Measurements from ENCODE around the gene MUC13.

Gene MUC13

DNA sequence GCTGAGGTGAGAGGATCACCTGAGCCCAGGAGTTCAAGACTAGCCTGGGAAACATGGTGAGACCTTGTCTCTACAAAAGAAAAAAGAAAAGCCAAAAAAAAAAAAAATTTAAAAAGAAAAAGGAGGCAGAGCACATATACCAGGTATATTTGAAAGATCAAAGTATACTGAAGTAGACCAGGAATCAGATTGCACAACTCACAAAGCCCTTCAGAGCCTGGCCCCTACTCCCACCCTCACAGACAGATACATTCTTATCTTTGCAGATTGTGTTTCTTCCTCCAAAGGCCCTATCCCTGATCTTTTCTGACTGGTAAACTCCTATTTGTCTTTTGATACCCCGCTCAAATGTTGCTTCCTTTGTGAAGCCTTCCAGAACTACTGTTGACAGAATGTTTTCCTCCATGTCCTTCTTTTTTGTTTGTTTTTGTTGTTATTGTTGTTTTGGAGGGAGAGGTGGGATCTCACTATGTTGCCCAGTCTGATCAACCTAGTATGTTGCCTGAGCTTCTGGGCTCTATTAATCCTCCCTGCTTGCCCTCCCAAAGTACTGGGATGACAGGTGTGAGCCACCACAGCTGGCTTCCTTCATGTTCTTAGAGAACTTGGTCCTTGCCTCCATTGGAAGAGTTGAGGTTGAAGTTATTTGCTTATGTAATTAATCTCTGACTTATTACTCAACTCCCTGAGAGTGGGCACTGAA, 37.6 kb downstream of the MUC13 start:
- TF ChIP-seq GATA2 (IDR thresholded peaks at IDR 0.05; ENCODE audit: low read depth, low read length) (no peak), GATA3 (IDR thresholded peaks at IDR 0.05; ENCODE audit: low read depth, low read length) (no peak)

DNA sequence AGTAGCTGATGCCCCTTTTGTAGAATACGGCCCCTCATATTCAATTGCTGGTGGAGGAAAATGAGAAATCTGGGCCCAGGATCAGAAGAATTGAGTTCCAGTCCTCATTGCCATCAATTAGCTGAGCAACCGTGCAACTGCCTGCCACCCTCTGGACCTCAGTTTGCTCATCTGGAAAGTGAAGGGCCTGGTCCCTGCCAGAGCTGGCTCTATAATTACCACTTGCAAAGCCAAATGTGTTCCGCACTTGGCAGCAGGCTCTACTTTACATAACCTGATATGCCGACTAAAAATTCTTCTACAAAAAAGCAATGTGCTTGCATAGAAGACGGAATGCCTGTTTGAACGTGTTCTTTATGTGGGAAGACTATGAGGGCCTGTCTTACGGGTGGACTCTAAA, 38.8 kb downstream of the MUC13 start:
- TF ChIP-seq GATA2 (IDR thresholded peaks at IDR 0.05; ENCODE audit: low read depth, low read length) (no peak), GATA3 (IDR thresholded peaks at IDR 0.05; ENCODE audit: low read depth, low read length) (no peak)

DNA sequence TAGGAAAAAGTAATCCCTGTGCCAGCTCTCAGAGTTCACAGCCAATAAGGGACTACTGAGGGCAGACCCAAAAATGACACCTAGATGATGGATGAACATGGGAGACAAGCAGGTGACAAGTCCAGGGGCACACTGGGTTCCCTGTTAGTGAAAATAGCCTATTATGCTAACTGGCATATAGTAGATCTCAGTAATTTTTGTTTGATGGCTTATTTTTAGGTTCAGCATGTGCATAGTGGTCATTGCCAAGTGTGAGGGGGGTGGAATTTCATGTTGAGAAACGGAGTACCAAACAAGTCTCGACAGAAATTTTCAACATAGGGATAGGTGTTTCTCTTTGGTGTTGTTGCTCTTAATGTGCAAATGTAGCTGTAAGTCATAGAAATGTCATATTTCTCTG, 41.0 kb downstream of the MUC13 start:
- TF ChIP-seq GATA3 (IDR thresholded peaks at IDR 0.05; ENCODE audit: low read depth, low read length) = no peak
- no peak for TF ChIP-seq GATA2 (IDR thresholded peaks at IDR 0.05; ENCODE audit: low read depth, low read length)

DNA sequence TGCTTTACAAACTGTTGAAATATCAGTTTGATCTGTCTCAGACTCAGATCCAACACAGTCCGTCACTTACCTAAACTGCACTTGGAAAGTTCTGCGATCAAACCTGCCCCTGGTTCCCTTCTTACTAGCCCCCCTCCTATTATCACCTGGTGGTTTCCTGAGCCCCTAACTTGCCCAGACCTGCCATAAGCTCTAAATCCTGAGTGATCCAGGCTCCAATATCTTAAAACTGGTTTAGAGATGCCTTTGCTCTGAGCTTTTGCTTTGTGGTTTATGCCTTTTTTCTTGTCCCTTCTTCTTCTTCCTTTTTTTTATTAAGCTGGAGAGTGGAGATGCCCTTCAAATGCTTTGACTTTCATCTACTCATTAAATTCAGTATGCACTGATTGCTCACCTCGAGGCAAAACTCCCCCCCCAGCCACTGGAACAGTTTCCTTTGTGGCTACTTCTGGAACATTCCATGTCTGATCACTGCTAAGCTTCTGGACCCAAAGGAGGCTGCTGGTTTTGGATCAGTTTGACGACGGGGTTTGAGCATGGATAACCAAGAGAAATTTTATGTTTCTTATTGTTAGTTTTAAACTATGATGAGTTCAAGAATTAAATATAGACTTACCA, 43.9 kb downstream of the MUC13 start:
- no peak for TF ChIP-seq GATA2 (IDR thresholded peaks at IDR 0.05; ENCODE audit: low read depth, low read length)
- TF ChIP-seq GATA3 (IDR thresholded peaks at IDR 0.05; ENCODE audit: low read depth, low read length) = no peak

DNA sequence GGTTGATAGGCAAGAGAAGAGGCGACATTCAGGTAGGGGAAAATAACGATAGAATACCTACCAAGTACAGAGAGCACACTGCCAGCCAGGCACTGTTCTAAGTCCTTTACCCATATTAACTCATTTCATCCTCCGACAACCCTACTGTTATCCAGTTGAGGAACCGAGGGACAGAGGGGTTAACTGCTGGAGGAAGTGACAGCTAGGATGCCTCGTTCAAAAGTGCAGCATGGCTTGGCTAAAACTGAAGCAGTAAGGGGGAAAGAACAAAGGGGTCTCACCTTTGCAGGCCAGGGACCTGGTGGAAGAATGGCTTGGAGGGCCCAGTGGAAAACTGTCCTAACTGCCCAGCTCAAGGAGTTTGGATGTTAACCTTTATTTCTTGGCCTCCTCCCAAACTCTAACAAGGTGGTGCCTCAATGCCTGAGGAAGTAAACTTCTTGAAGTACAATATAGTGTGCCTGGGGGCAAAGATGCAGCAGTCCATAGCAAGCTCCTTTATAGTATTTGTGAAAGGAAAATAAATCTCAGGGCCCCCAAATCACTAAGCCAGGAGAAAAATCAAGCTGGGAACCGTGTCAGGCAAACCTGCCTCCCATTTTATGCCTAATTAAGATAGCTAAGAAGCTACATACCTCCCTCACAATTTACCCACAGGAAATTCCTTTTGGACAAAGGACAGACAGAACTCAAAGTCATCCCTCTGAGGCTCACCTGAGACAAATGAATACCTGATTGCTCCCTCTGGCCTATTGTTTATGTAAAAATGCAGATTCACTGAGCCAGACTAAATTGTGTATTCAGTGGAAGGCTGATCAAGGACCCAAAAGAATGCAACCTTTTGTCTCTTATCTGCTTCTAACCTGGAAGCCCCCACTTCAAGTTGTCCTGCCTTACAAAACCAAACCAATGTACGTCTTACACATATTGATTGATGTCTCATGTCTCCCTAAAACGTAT, 45.8 kb downstream of the MUC13 start:
- TF ChIP-seq GATA2 (IDR thresholded peaks at IDR 0.05; ENCODE audit: low read depth, low read length) (no peak), GATA3 (IDR thresholded peaks at IDR 0.05; ENCODE audit: low read depth, low read length) (no peak)

DNA sequence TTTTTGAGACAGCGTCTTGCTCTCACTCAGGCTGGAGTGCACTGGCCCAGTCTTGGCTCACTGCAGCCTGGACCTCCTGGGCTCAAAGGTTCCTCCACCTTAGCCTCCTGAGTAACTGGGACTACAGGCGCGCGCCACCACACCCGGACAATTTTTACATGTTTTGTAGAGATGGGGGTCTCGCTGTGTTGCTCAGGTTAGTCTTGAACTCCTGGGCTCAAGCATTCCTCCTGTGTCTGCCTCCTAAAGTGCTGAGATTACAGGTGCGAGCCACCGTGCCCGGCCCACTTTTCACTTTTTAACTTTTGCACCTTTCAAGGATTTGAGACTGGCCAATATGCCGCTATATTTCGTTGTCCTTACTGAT, 46.6 kb downstream of the MUC13 start:
- TF ChIP-seq GATA3 (IDR thresholded peaks at IDR 0.05; ENCODE audit: low read depth, low read length) (no peak), GATA2 (IDR thresholded peaks at IDR 0.05; ENCODE audit: low read depth, low read length) (no peak)

DNA sequence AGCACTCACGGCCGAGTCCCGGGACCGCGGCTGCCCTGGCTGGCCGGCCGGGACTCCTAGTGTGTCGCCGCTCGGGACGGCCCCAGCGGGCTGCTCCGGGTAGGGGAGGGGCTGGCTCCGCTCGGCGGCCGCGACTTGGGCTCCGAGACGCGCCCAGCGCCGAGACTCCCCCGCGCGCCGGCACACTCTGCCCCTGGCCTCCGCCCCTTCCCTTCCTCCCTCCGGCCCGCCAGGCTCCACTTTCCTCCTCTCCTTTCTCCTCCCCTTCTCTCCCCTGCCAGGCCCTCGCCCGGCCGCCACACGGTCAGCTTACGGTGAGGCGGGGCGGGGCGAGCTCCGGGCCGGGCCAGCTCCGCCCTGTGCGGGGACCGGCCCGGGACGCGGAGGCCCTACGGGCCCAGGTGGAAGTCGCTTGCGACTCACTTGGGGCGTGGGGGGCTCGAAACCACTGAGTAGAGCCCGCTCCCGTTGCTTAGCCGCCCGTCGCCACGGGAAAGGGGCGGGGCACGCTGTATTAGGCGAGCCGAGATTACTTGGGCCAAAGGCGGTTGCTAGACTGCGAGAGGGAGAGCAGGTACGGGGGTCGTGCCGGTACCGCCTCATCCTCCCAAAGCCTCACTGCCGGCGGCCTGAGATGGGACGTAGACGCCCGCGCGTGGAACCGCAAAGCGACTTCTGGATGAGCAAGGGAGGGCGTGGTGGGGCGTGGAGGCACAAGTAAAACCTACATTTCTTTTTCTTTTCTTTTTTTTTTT, 47.2 kb downstream of the MUC13 start, which contains the start of gene ITGB5:
TSS of gene ITGB5 (minus strand) at position 189 of the 755 bp plus-strand sequence. CDS start 365 bp downstream, outside the sequence.
- TF ChIP-seq GATA3 (IDR thresholded peaks at IDR 0.05; ENCODE audit: low read depth, low read length) (no peak), GATA2 (IDR thresholded peaks at IDR 0.05; ENCODE audit: low read depth, low read length) (no peak)

DNA sequence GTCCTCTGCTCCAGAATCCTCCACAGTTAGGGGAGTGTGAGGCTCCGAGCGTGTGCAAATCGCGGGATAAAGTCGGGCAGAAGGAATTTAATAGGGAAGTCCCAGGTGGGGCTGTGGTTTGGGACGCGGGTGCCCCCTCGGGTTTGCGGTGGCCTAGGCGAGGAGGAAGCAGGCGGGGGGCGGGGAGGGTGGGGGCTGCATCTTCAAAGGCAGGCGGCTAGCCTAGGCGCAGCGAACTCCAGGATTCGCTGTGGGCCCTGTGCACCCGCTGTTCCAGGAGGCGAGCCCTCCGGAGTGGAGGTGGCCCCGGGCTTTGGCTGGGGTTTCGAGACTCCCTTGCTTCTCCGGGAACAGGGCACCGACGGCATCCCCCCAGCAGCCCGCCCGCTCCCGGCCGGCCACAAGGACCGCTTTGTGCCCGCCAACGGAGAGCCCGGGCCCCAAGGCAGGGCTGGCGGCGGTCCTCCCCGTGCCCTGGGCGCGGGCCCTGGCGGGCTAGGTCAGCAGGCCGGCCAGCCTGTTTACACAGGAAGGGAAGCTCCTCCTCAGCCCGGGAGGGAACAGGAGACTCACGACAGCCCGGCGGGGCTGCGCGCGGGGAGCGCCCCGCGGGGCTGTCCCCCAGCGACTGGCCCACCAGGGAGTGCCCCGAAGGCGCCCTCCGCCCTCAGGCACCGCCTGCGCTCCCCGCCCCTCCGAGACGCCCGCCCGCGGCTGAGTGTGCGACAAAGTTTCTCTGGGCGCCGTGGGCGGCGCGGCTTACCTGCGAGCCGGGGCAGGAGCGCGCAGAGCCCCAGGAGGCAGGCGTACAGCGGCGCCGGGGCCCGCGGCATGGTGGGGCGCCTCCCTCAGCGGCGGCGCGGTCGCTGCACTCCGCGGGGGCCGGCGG, 48.1 kb downstream of the MUC13 start:
- TF ChIP-seq GATA2 (IDR thresholded peaks at IDR 0.05; ENCODE audit: low read depth, low read length) (no peak), GATA3 (IDR thresholded peaks at IDR 0.05; ENCODE audit: low read depth, low read length) (no peak)

DNA sequence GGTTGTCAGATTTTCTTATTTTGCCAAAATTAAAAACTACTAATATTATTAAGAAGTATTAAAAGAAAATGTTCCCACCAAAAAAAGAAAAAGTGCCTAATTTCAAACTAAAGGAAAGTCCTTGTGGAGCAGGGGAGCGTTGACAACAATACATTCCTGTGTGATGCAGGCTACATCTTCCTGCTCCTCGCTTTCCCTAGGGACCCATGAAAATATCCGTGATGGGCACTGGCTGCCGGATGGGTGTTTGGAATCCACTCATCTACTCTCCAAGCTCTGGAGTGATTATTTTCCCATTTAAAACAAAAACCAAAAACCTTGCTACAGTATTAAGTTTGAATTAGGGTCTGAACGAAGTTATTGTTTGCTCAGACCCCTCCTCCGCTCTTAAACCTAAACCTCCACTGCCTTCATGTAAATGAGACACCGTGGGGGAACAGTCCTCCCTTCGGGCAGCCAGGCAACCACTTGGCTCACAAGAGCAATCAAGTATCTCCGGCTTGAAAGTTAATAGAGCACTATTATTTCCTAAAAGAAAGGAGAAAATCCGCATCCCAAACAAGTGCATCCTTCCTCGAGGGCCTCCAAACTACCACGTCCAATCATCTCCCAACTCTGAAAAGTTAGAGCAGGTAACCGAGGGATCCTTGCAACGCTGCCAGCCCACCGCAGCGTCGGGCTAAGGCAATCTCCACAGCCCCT, 48.9 kb downstream of the MUC13 start:
- no peak for TF ChIP-seq GATA3 (IDR thresholded peaks at IDR 0.05; ENCODE audit: low read depth, low read length)
- no peak for TF ChIP-seq GATA2 (IDR thresholded peaks at IDR 0.05; ENCODE audit: low read depth, low read length)

DNA sequence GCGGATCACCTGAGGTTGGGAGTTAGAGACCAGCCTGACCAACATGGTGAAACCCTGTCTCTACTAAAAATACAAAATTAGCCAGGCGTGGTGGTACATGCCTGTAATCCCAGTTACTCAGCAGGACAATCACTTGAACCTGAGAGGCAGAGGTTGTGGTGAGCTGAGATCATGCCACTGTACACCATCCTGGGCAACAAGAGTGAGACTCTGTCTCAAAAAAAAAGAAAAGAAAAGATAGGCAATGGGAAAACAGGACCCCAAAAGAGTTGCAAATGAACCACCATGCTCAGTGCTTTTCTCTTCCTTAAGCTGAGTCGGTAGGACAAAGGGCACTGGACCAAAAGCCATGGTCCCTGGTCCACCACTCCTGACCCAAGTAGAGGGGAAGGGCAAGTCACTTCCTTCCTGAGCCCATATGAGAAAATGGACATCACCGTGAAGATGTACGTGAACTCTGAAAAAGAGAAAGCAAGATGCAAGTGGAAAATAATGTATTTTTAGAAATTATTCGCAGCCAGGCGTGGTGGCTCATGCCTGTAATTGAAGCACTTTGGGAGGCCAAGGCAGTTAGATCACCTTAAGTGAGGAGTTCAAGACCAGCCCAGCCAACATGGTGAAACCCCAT, 50.0 kb downstream of the MUC13 start:
- TF ChIP-seq GATA2 (IDR thresholded peaks at IDR 0.05; ENCODE audit: low read depth, low read length) = no peak
- no peak for TF ChIP-seq GATA3 (IDR thresholded peaks at IDR 0.05; ENCODE audit: low read depth, low read length)

DNA sequence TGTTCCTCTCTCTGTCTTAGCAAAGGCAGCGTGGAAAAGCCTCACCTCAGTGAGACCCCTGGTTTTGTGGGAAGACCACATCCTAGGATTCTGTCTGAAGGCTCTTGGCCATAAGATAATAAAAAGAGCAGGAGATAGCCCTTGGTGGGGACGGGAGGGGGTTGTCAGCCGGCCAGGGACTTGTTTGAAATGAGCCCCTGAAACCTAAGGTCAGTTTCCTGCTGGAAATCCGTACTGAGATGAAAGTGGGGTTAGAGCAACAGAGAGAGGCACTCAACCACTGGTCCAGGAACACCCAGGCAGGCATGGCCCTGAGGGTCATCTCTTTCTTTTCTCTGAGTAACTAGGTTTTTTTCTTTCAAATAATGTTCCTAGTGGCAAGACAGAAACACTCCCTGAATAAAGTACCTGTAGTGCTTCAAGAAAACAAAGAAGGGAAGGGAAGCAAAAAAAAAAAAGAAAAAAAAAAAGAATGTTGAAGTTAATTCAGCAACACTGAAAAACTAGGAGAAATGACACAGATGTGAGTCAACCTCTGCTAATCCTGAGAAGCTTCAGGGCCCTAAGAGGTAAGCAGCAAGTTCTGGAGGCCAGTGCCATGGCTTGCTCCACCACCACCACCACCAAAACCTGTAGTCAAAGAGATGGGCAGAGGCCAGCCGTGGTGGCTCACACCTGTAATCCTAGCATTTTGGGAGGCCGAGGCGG, 50.6 kb downstream of the MUC13 start:
- no peak for TF ChIP-seq GATA2 (IDR thresholded peaks at IDR 0.05; ENCODE audit: low read depth, low read length)
- no peak for TF ChIP-seq GATA3 (IDR thresholded peaks at IDR 0.05; ENCODE audit: low read depth, low read length)
